HepG2 (cell line): ENCODE measurements around the gene PHACTR1. TPM values are rescaled to one million over a fixed set of nuclear protein-coding genes. Genes with fewer than 3 reads are reported as not detected.

Experiments
- AFF4 ChIP-seq: sonication (generic); formaldehyde crosslinking; IDR thresholded peaks from 2 replicates; pipeline ENCODE4 v1.4.0; 2020; ENCODE audit warnings: missing genetic modification reagents
- AKAP8 ChIP-seq: sonication (generic); formaldehyde crosslinking; IDR thresholded peaks from 2 replicates; pipeline ENCODE4 v1.5.1; 2020; ENCODE audit warnings: mild to moderate bottlenecking, missing genetic modification reagents
- FLYWCH1 ChIP-seq: sonication (generic); formaldehyde crosslinking; IDR thresholded peaks from 2 replicates; pipeline ENCODE4 v1.8.1; 2023; ENCODE audit warnings: mild to moderate bottlenecking, missing genetic modification reagents
- IKZF1 ChIP-seq: fragments of 450-650 bp; IDR thresholded peaks from 2 replicates; pipeline ENCODE4 v1.7.1; 2016
- KIAA2018 ChIP-seq: sonication (generic); formaldehyde crosslinking; IDR thresholded peaks from 2 replicates; pipeline ENCODE4 v1.5.0; 2020; ENCODE audit warnings: mild to moderate bottlenecking, missing genetic modification reagents, borderline replicate concordance
- MXD4 ChIP-seq: IDR thresholded peaks from 2 replicates; pipeline ENCODE4 v1.6.1; 2016; ENCODE audit warnings: mild to moderate bottlenecking, missing biosample characterization, missing genetic modification reagents
- NONO ChIP-seq, 2 experiments: fragments of 450-650 bp in 1 of 2; sonication (generic) in 1 of 2; formaldehyde crosslinking in 1 of 2; IDR thresholded peaks in 1 of 2; conservative IDR thresholded peaks in 1 of 2; 2 replicates each; pipeline versions ENCODE4 v1.6.1 to v1.8.0; 2017 to 2022; ENCODE audit warnings: mild to moderate bottlenecking in 1 of 2, missing genetic modification reagents in 1 of 2, moderate library complexity in 1 of 2
- PAX8 ChIP-seq: sonication (generic); formaldehyde crosslinking; IDR thresholded peaks from 2 replicates; pipeline ENCODE4 v1.8.0; 2022; ENCODE audit warnings: mild to moderate bottlenecking, missing genetic modification reagents, borderline replicate concordance
- RAD21 ChIP-seq: fragments of 450-650 bp; formaldehyde crosslinking; IDR thresholded peaks from 2 replicates; pipeline ENCODE4 v1.5.0; 2020; ENCODE audit warnings: mild to moderate bottlenecking
- U2AF2 ChIP-seq: fragments of 200-400 bp; formaldehyde crosslinking; IDR thresholded peaks from 2 replicates; pipeline ENCODE4 v1.6.1; 2017; ENCODE audit warnings: low read depth, mild to moderate bottlenecking, low read length
- ZGPAT ChIP-seq: IDR thresholded peaks from 2 replicates; pipeline ENCODE4 v1.6.1; 2016; ENCODE audit warnings: mild to moderate bottlenecking
- ZNF329 ChIP-seq: sonication (generic); formaldehyde crosslinking; IDR thresholded peaks from 2 replicates; pipeline ENCODE4 v1.9.0; 2021; ENCODE audit warnings: low read depth, mild to moderate bottlenecking, missing genetic modification reagents
- ZNF546 ChIP-seq: sonication (generic); formaldehyde crosslinking; conservative IDR thresholded peaks from 2 replicates; pipeline ENCODE4 v1.8.1; 2023; ENCODE audit warnings: mild to moderate bottlenecking, missing genetic modification reagents
- polyA plus RNA-seq, 8 experiments: library from polyadenylated mRNA; depleted of rRNA in 3 of 8; stranded (reverse) in 7 of 8; unstranded in 1 of 8; fragments of >200 nt; fragmentation: Illumina TruSeq in 4 of 8; extraction: Trizol in 4 of 8; gene quantifications; 2 replicates each; pipeline versions ENCODE4 v1.2.1 to v1.2.3, GENCODE V29; 2011 to 2016; ENCODE audit warnings: low read depth in 4 of 8, missing spikeins in 1 of 8, mixed read lengths in 1 of 8; ENCODE audit not compliant: insufficient read depth in 1 of 8
- total RNA-seq, 5 experiments: library from RNA; depleted of rRNA; stranded (reverse); fragments of >200 nt; fragmentation: Illumina TruSeq; extraction: Trizol; gene quantifications; 2 replicates each; pipeline ENCODE4 v1.2.3, GENCODE V29; 2016; ENCODE audit warnings: low read depth in 1 of 5

Gene PHACTR1
- total and polyA plus RNA-seq, 2 of the 13 experiments (the other 11 are each of a cell fraction or from before 2014, with no cell fraction given): 0.09 TPM; not detected in 1

GRCh38 chr6:13328076-13328874 is 611.7 kb downstream of the PHACTR1 start, which contains the start of gene TBC1D7 (continued):
- TF ChIP-seq KIAA2018: no peak
- no peak for TF ChIP-seq IKZF1
- TF ChIP-seq ZNF546 (CRISPR knock-in tag): peak; percentile 92
- peak; percentile 22; the same call in 1 of the 2 replicates for TF ChIP-seq RAD21 (CRISPR knock-in tag)
- TF ChIP-seq PAX8 (CRISPR knock-in tag): no peak
- no peak for TF ChIP-seq U2AF2
- TF ChIP-seq NONO (IDR thresholded peaks at IDR 0.05): no peak
- TF ChIP-seq NONO (CRISPR knock-in tag; conservative IDR thresholded peaks at IDR 0.05): peak; percentile 74
- TF ChIP-seq FLYWCH1 (CRISPR knock-in tag): no peak
- TF ChIP-seq AFF4 (CRISPR knock-in tag): 0 out of 2 replicates have a peak, but pooled peaks have one; percentile 76
- TF ChIP-seq AKAP8 (CRISPR knock-in tag): no peak
- no peak for TF ChIP-seq ZNF329 (CRISPR knock-in tag)
- peak; percentile 83; the same call in 1 of the 2 replicates for TF ChIP-seq ZGPAT
- TF ChIP-seq MXD4: no peak; the same call in 1 of the 2 replicates
